Skeletal muscle tissue (tissue), 4 donors: ENCODE data around the gene FARS2. TPM values are rescaled to one million over a fixed set of nuclear protein-coding genes. Genes with fewer than 3 reads are reported as not detected.
A peak's percentile ranks its signal among the peaks of the same experiment; 100 is the strongest.

Experiments
- H3K27ac ChIP-seq: one replicate; pipeline ENCODE4 v1.7.0; 2013; ENCODE audit warnings: mild to moderate bottlenecking, low read depth, low read length, inconsistent platforms
- H3K27me3 ChIP-seq, 3 donors: one replicate each; pipeline ENCODE4 v1.7.0; 2013; ENCODE audit warnings: low read length in 3 of 3; ENCODE audit not compliant: control insufficient read depth in 3 of 3, insufficient read depth in 3 of 3
- H3K36me3 ChIP-seq, 3 donors: one replicate each; pipeline ENCODE4 v1.7.0; 2013; ENCODE audit warnings: low read length in 3 of 3; ENCODE audit not compliant: control insufficient read depth in 3 of 3, insufficient read depth in 3 of 3
- H3K4me1 ChIP-seq, 3 donors: one replicate each; pipeline ENCODE4 v1.7.0; 2013; ENCODE audit warnings: low read length in 3 of 3, mild to moderate bottlenecking in 3 of 3; ENCODE audit not compliant: control insufficient read depth in 3 of 3, insufficient read depth in 3 of 3
- H3K4me3 ChIP-seq, 3 donors: one replicate each; pipeline ENCODE4 v1.7.0; 2013; ENCODE audit warnings: low read length in 3 of 3
- H3K9ac ChIP-seq, 3 donors: one replicate each; pipeline ENCODE4 v1.7.0; 2013; ENCODE audit warnings: low read length in 3 of 3, mild to moderate bottlenecking in 3 of 3, moderate library complexity in 2 of 3, low read depth in 1 of 3
- H3K9me3 ChIP-seq, 3 donors: one replicate each; pipeline ENCODE4 v1.7.0; 2013; ENCODE audit warnings: low read length in 3 of 3; ENCODE audit not compliant: control insufficient read depth in 3 of 3
- total RNA-seq: library from RNA; depleted of rRNA; stranded (reverse); fragments of >200 nt; gene quantifications from one replicate; pipeline ENCODE4 v1.2.3, GENCODE V29; 2014
- donor health status: Osteomylitis.

FARS2 gene
- total RNA-seq, 1 donor from 2014 or later, result 27.7 TPM

DNA sequence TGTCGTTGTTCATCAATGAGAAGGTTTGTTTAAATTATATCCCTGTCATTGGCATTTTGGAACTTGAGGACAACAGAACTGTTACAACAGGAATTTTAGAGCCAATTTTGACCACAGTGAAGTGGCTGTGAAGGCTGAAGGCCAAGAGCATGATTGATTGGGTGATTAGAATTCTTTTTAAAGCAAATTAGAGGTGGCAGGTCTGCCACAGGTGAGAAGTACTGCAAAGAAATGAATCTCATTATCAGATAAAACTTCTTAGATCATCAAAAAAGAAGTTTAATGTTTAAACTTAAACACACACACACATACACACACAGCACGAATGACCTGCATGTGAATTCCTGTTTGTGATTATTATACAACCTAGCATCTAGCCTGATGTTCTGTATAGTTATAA, 32.4 kb downstream of the FARS2 start:
- no peaks in the 10 kb centered on the region for H3K4me1 ChIP-seq
- no peak overlapping the region for H3K27ac ChIP-seq
- H3K27me3 ChIP-seq, result no peaks in the 10 kb centered on the region
- no peak overlapping the region for H3K4me3 ChIP-seq
- no peaks in the 10 kb centered on the region for H3K9me3 ChIP-seq
- H3K36me3 ChIP-seq, result no peaks in the 10 kb centered on the region
- no peak overlapping the region for H3K9ac ChIP-seq

DNA sequence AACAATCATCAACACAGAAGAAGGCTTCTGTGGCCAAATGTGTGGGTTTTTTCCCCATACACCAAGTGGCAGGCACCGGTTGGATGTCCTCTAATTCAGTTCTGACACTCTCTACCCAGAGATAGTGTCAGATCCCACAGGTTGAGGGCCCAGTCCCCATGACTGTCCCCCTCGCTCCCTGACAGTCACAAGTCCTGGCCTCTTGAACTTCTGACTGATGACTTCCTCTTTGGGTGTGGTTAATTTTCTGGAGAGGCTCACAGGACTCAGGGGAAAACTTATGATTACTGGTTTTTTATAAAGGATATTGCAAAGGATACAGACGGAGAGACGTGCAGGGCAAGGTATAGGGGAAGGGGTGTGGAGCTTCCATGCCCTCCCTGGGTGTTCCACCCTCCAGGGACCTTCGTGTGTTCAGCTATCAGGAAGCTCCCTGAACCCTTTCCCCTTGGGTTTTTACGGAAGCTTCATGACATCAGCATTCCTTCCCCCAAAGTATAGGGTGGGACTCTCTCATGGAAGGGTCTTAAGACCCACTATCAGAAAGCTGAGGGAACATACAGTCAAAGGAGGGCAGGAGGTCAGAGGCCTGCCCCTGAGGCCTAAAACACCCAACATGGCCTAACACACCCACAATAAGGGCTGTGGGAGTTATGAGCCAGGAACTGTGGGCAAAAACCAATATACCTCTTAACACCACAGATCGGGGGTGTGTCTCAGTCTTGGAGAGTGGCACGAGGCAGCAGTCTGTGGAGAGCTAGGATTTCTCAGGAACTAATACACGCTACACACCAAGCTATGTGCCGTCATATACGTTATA, 33.3 kb downstream of the FARS2 start:
- no peaks in the 10 kb centered on the region for H3K27me3 ChIP-seq
- no peak overlapping the region for H3K27ac ChIP-seq
- no peaks in the 10 kb centered on the region for H3K36me3 ChIP-seq
- no peak overlapping the region for H3K4me3 ChIP-seq
- H3K9ac ChIP-seq, result no peak overlapping the region
- no peaks in the 10 kb centered on the region for H3K9me3 ChIP-seq
- H3K4me1 ChIP-seq, result no peaks in the 10 kb centered on the region

DNA sequence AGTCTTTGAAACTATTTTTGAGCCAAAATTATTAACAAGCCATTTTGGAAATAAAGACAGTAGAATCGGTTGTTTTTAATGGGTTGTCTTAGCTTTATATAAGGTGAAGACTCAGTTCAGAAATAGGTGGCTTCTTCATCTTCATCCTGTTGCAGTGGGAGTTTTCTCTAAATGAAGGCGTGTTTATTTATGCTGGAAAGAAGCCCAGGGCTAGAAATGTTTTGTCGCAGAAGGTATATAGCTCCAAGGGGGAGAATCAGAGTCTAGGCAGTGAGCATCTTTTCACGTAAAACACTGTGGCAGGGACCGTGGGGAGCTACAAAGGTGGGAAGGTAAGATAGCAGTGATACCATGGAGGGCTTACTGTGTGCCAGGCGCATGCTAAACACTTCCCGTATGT, 34.3 kb downstream of the FARS2 start:
- Histone ChIP-seq H3K36me3 (no peaks in the 10 kb centered on the region), H3K4me1 (no peaks in the 10 kb centered on the region), H3K4me3 (no peak overlapping the region), H3K9me3 (no peaks in the 10 kb centered on the region), H3K27me3 (no peaks in the 10 kb centered on the region), H3K27ac (no peak overlapping the region), H3K9ac (no peak overlapping the region)

DNA sequence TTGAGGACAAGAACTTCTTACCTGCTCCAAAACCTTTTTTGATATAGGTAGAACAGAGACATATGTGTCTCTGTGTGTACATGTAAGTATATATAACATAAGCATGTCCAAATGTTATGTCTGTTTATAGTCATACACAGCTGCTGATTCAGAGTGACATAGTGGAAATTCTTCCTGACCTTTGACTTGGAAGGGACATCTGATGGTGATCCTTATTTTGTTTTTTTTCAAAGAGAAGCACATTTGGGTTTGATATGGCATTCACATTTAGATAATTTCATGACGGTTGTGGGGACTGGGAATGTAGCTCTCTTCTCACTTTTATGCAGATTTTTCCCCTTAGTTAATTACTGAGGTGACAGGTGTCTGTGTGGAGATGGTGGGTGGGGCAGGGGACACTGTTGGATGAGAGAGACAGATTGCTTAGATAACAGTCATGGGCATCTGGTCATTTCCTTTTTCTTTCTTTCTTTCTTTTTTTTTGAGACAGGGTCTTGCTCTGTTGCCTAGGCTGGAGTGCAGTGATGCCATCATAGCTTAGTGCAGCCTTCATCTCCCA, 39.0 kb downstream of the FARS2 start:
- Histone ChIP-seq H3K4me3 (no peak overlapping the region), H3K27ac (no peak overlapping the region), H3K4me1 (peaks cover 6 to 18% (median 9%) of the 10 kb centered on the region in 3 donors), H3K27me3 (no peaks in the 10 kb centered on the region), H3K36me3 (no peaks in the 10 kb centered on the region), H3K9me3 (no peaks in the 10 kb centered on the region), H3K9ac (no peak overlapping the region)

DNA sequence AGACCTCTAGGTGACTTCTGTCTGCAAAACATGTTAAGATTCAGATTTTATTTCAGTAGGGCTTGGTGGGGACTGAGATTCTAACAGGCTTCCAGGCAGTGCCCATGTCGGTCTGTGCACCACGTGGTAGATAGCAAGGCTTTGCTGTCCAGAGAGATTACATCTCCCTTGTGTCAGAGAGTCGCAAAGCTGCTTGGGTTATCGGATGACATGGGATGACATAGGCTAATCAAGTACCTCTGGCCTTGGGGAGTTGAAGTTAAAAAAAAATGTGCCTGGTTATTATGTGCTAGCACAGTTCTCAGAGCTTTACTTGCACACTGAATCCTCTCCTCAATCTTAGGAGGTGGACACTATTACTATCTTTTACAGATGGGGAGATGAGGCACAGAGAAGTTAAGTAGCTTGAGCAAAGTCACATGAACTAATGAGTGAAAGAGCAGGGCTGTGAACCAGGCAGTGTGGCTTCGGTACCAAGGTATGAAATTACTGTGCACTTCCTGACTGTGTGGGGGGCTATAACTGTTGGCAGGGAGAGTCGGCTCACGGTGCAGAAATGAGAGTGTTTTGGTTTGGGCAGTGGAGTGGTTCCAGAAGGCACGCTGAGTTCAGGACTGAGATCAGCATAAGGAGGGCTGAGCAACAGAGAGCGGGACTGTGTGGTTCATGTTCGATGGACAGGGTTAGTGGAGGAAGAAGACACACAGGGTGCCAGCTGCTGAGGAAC, 41.1 kb downstream of the FARS2 start:
- H3K9me3 ChIP-seq, result no peaks in the 10 kb centered on the region
- no peaks in the 10 kb centered on the region for H3K36me3 ChIP-seq
- H3K27me3 ChIP-seq, result no peaks in the 10 kb centered on the region
- H3K4me3 ChIP-seq, result peak overlapping the region in 2 of 3 donors; percentile 37 to 44
- no peak overlapping the region for H3K27ac ChIP-seq
- no peak overlapping the region for H3K9ac ChIP-seq
- peaks cover 6 to 27% (median 9%) of the 10 kb centered on the region in 3 donors for H3K4me1 ChIP-seq

DNA sequence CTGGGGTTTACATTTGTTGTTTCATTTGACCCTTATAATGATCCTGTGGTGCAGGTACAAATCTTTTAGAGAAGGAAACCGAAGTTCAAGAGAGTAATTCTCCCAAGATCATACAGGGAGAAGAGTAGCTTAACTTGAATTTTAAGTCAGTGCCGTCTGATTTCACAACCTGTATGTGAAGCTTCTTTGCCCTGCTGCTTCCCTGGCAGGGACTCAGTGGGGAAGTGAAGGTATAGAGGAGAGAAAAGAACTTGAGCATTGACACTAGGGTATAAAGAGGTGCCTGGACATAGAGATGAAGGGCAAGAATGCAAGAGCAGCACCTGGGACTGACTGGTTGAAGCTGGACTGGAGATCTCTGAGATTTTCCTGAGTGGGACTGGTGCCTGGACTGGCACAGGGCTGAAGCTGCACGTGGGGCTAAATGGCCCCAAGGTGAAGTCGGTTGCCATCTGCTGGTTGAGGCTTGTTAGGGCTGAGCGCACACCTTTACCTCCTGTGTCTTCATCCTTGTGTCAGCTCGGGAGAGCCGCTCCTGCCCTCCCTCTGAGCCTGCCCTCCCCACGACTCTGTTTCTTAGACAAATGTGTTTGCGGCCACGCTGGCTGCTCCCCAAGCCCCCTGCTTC, 41.8 kb downstream of the FARS2 start:
- H3K4me3 ChIP-seq, result no peak overlapping the region
- H3K9ac ChIP-seq, result no peak overlapping the region
- H3K36me3 ChIP-seq, result no peaks in the 10 kb centered on the region
- no peaks in the 10 kb centered on the region for H3K27me3 ChIP-seq
- H3K27ac ChIP-seq, result no peak overlapping the region
- peaks cover 6 to 27% (median 9%) of the 10 kb centered on the region in 3 donors for H3K4me1 ChIP-seq
- no peaks in the 10 kb centered on the region for H3K9me3 ChIP-seq

DNA sequence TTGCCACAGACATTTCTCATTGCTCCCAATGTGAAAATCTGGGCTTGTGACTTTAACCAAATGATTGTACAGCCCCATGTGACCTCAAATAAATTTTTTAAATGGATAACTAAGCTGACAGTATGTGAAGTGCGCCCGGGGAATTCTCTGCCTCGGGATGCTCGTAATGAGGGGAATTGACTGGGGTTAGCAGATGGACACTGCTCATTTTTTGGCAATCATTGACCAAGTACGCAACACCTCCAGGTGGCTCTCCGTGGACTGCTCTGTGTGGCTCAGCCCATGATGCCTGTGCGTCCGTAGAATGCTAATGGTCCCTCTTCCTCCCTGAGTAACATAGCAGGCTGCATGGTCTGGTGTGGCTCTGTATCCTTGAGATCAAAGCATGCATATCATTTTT, 42.4 kb downstream of the FARS2 start:
- Histone ChIP-seq H3K9me3 (no peaks in the 10 kb centered on the region), H3K4me3 (no peak overlapping the region), H3K27ac (no peak overlapping the region), H3K27me3 (no peaks in the 10 kb centered on the region), H3K9ac (no peak overlapping the region), H3K4me1 (peaks cover 6 to 27% (median 9%) of the 10 kb centered on the region in 3 donors), H3K36me3 (no peaks in the 10 kb centered on the region)

DNA sequence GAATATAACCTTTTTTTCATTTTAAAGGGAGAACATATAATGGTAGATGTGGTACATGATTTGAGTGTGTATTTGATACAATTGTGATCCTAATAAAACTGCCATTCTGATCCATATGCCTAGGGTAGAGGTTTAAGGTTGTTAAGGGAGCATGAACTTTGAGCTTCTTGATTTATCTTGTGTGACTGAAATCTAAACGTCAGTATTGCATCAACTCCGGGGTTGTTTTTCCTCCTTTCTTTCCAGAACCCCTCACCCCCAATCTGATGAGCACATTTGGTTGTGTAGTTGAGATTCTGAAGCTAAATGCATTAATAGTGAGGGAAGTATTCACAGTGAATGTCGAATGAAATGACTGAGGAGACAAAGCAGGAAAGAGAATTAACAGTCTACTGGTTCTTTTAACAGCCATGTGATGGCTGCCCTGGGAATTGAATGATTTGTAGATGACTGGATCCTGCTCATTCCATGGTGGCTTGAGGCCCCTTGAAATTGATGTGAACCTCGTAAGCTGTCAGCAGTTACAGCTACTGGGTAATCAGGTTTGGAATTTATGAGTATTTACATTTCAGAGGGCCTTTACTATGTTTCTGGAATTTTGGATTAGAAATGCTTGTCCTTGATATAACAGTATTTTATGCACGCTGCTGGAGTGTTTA, 44.8 kb downstream of the FARS2 start:
- Histone ChIP-seq H3K36me3 (no peaks in the 10 kb centered on the region), H3K9me3 (no peaks in the 10 kb centered on the region), H3K9ac (no peak overlapping the region), H3K27me3 (no peaks in the 10 kb centered on the region), H3K4me1 (peaks cover 6 to 27% (median 9%) of the 10 kb centered on the region in 3 donors), H3K4me3 (no peak overlapping the region), H3K27ac (no peak overlapping the region)

DNA sequence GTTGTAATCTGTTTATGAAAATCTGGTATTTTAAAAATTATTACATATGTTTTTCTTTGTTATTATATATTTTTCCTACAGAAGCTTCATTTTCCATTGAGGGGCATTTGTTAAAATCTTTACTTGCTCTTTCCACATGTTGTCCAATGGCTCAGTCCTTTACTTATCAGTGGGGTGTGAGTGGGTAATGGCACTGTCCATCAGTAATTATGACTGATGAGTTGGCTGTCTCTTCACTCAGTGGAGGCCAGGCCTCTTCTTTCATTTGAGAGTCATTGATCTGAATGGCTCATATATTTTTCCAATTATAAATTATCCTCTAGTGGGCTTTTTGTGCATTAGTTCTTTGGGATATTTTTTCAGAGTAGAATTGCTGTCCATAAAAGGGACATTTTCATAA, 45.7 kb downstream of the FARS2 start:
- Histone ChIP-seq H3K4me1 (peaks cover 6 to 24% (median 9%) of the 10 kb centered on the region in 3 donors), H3K9me3 (no peaks in the 10 kb centered on the region), H3K27me3 (no peaks in the 10 kb centered on the region), H3K9ac (no peak overlapping the region), H3K4me3 (no peak overlapping the region), H3K36me3 (no peaks in the 10 kb centered on the region), H3K27ac (no peak overlapping the region)
